T-helper 2 cell treated with Interferon-gamma antibody and Interleukin-4, amounts not matched to agents 5 μg/mL and 100 μg/mL, for 36 hours (primary cell): ENCODE data around the gene DDX60.
"Not testable (repeated sequence)": the region's sequence is repeated elsewhere in the genome, so short reads cannot be mapped to it uniquely, and the experiment has no call there.

Experiments used
- DNase-seq: peaks from one replicate; pipeline ENCODE4 v3.0.0; 2021; ENCODE audit warnings: low spot score
- H3K27ac Mint-ChIP-seq: one replicate; pipeline ENCODE4 v1.8.0; 2021; ENCODE audit warnings: mild to moderate bottlenecking, mixed read lengths
- H3K27me3 Mint-ChIP-seq: one replicate; pipeline ENCODE4 v1.8.0; 2021; ENCODE audit warnings: low read depth, mixed read lengths
- H3K36me3 Mint-ChIP-seq: one replicate; pipeline ENCODE4 v1.8.0; 2021; ENCODE audit warnings: low read depth, mixed read lengths
- H3K4me1 Mint-ChIP-seq: one replicate; pipeline ENCODE4 v1.8.0; 2021; ENCODE audit warnings: low read depth, mixed read lengths
- H3K4me3 Mint-ChIP-seq: one replicate; pipeline ENCODE4 v1.8.0; 2022; ENCODE audit warnings: mild to moderate bottlenecking, moderate library complexity, mixed read lengths
- H3K9me3 Mint-ChIP-seq: one replicate; pipeline ENCODE4 v1.8.0; 2021; ENCODE audit warnings: mixed read lengths

Gene DDX60

DNA sequence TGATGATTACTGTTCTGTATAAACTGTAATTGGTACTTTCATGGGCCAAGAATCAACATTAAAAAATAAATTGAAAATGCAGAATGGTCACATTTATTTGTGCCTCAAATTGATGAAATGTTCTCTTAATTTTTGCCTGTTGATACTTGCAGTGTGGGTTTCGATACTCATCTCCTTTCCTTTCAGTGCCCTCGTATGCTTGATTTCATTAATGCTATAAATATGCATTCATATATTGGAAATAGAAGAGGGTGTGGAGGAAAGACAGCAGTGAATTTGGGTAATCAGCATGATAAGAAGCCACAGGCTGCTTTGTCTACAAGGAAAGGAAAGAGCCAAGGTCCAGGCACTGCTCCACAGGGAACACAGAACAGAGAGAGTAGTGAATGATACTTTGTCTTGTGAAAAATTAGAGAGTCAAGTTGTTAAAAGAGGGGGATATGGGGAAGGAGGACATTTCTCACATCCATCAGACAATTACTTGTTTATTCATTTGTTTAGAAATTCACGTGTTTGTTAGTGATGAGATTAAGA lies 1.0 kb upstream of the DDX60 start:
- Mint-ChIP-seq H3K4me3 (peak overlapping the region; percentile 92), H3K27ac (peak overlapping the region; percentile 93), H3K36me3 (peaks cover 32% of the 10 kb centered on the region), H3K4me1 (peaks cover 38% of the 10 kb centered on the region), H3K27me3 (peaks cover 4% of the 10 kb centered on the region), H3K9me3 (peaks cover 15% of the 10 kb centered on the region)
- no peak for DNase-seq

DNA sequence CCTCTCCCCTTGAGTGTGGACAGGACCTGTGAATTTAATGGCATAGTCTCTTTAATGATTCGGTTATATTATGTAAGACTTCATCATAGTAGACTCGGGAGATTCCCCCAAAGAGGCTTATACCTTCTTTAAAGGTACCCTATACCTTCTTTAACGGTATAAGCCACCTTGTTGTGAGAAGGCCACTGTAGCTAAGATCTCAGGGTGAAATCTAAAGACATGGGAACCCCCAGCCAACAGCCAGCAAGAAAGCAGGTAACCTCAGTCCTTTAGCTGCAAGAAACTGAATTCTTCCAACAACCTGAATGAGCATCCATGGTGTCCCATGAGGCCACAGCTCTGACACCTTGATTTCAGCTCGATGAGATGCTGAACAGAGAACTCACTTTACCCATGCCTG lies 931 bp downstream of the DDX60 start:
- Mint-ChIP-seq H3K4me1 (peaks cover 47% of the 10 kb centered on the region), H3K27me3 (peaks cover 4% of the 10 kb centered on the region), H3K9me3 (peaks cover 15% of the 10 kb centered on the region), H3K36me3 (peaks cover 33% of the 10 kb centered on the region), H3K27ac (peak overlapping the region; percentile 93), H3K4me3 (peak overlapping the region; percentile 92)
- DNase-seq = no peak

GRCh38 chr4:168309781-168310180 lies 8.8 kb downstream of the DDX60 start:
- Mint-ChIP-seq H3K4me3 (no peak overlapping the region), H3K27me3 (no peaks in the 10 kb centered on the region), H3K9me3 (no peaks in the 10 kb centered on the region), H3K4me1 (peaks cover 34% of the 10 kb centered on the region), H3K27ac (no peak overlapping the region), H3K36me3 (peaks cover 42% of the 10 kb centered on the region)
- no peak for DNase-seq

DNA sequence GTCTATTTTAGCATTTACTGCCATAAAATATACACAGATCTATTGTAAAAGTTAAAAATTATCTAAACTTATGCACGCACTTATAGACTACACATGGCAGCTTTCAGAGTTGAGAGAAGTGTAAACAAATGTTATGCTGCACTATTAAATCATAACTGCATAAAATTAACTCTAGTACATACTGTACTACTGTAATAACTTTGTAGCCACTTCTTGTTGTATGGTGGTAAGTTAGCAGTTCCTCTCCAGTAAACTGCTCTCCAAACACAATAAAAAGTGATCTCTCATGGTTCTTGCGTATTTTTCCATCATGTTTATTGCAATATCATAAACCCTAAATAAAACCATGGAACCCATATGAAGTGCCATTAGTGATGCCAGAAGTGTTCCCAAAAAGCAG lies 9.6 kb downstream of the DDX60 start:
- Mint-ChIP-seq H3K9me3 (no peaks in the 10 kb centered on the region), H3K4me1 (peaks cover 31% of the 10 kb centered on the region), H3K4me3 (no peak overlapping the region), H3K27me3 (no peaks in the 10 kb centered on the region), H3K27ac (no peak overlapping the region), H3K36me3 (peaks cover 46% of the 10 kb centered on the region)
- DNase-seq = no peak

GRCh38 chr4:168306476-168306875 lies 12.1 kb downstream of the DDX60 start:
- Mint-ChIP-seq H3K27me3 (no peaks in the 10 kb centered on the region), H3K9me3 (no peaks in the 10 kb centered on the region), H3K4me3 (peak overlapping the region; percentile 70), H3K4me1 (peaks cover 27% of the 10 kb centered on the region), H3K27ac (peak overlapping the region; percentile 73), H3K36me3 (peaks cover 55% of the 10 kb centered on the region)
- no peak for DNase-seq

DNA sequence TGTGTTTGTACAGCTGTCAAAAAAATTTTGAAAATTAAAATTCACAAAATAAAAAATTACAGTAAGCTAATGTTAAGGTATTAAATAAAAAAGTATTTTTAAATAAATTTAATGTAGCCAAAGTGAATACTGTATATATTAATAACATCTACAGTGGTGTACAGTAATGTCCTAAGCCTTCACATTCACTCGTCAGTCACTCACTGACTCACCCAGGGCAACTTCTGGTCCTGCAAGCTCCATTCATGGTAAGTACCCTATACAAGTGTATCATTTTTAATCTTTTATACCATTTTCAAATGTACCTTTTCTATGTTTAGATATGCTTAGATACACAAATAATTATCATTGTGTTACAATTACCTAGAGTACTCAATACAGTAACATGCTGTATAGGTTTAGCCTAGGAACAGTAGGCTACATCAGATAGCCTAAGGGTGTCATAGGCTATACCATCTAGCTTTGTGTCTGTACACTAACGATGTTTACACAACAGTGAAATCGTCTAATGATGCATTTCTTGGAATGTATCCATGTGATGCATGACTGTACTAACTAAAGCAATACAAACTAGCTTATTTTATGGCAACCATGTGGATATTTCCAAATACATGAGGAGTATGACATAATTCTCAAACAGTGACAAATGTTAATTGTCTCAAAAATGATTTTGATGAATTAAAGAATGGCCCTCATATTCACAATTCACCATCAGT lies 13.7 kb downstream of the DDX60 start:
- Mint-ChIP-seq H3K4me3 (no peak overlapping the region), H3K36me3 (peaks cover 53% of the 10 kb centered on the region), H3K4me1 (peaks cover 26% of the 10 kb centered on the region), H3K27ac (no peak overlapping the region), H3K9me3 (no peaks in the 10 kb centered on the region), H3K27me3 (no peaks in the 10 kb centered on the region)
- DNase-seq = no peak

GRCh38 chr4:168303430-168303829 lies 15.1 kb downstream of the DDX60 start:
- not testable (repeated sequence) for H3K4me3 Mint-ChIP-seq, H3K27ac Mint-ChIP-seq, H3K9me3 Mint-ChIP-seq, DNase-seq, H3K27me3 Mint-ChIP-seq
- H3K36me3 Mint-ChIP-seq = peaks cover 56% of the 10 kb centered on the region
- H3K4me1 Mint-ChIP-seq = peaks cover 23% of the 10 kb centered on the region

DNA sequence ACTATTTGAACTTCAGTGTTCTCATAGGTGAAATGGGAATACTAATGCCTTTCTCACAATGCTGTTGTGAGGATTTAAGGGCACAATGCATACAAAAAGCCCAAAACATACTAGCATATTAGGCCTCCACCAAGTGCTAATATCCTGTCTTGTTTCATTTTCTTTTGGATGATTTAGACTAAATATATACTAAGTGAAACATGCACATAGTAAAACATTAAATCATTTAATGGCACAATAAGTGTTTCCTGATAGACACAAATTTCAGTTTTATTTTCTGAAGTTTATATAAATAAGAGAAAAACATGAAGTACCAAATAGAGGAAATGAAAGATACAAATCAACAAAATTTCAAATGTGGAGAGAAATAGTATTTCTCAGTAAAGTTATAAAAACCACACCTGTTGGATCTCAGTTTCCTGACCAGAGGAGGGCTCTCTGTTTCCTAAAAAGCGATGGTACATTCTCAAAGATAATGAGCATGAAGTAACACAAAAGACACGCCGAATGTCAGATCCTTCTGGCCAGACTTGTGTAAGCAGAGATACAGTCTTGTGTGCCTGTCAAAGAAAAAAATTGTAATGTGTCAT lies 25.1 kb downstream of the DDX60 start:
- Mint-ChIP-seq H3K27ac (no peak overlapping the region), H3K4me1 (peaks cover 16% of the 10 kb centered on the region), H3K36me3 (peaks cover 41% of the 10 kb centered on the region), H3K27me3 (no peaks in the 10 kb centered on the region), H3K9me3 (no peaks in the 10 kb centered on the region), H3K4me3 (no peak overlapping the region)
- DNase-seq = no peak

- no peak overlapping the region for H3K27ac Mint-ChIP-seq
- H3K36me3 Mint-ChIP-seq = peaks cover 33% of the 10 kb centered on the region
- DNase-seq = no peak
- no peaks in the 10 kb centered on the region for H3K9me3 Mint-ChIP-seq
- H3K27me3 Mint-ChIP-seq = no peaks in the 10 kb centered on the region
- H3K4me1 Mint-ChIP-seq = peaks cover 15% of the 10 kb centered on the region
- no peak overlapping the region for H3K4me3 Mint-ChIP-seq
These were observed 27.3 kb downstream of the DDX60 start for GRCh38 chr4:168291242-168291641.

GRCh38 chr4:168285850-168286249 lies 32.7 kb downstream of the DDX60 start:
- not testable (repeated sequence) for H3K27ac Mint-ChIP-seq, H3K4me1 Mint-ChIP-seq, DNase-seq, H3K27me3 Mint-ChIP-seq, H3K4me3 Mint-ChIP-seq, H3K9me3 Mint-ChIP-seq
- peaks cover 35% of the 10 kb centered on the region for H3K36me3 Mint-ChIP-seq

DNA sequence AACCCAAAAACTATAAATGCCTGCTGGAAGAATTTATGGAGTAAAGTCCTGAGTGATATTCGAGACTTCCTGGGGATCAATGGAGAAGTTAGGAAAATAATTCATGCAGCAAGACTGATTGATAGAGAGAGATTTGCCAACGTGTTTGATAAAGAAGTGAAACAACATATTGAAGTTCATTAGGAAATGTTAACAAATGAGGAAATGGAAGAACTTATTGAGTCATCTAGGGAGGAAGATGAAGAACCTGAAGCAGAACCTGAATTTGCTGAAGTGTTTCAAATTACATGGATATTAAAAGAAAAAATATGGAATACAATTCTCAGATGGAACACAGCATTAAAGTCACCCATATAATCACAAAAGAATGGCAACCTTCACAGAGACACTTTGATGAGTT lies 39.0 kb downstream of the DDX60 start:
- peaks cover 57% of the 10 kb centered on the region for H3K36me3 Mint-ChIP-seq
- DNase-seq = no peak
- H3K27me3 Mint-ChIP-seq = no peaks in the 10 kb centered on the region
- H3K4me3 Mint-ChIP-seq = no peak overlapping the region
- no peaks in the 10 kb centered on the region for H3K4me1 Mint-ChIP-seq
- no peak overlapping the region for H3K27ac Mint-ChIP-seq
- no peaks in the 10 kb centered on the region for H3K9me3 Mint-ChIP-seq

- Mint-ChIP-seq H3K27me3 (no peaks in the 10 kb centered on the region), H3K4me1 (no peaks in the 10 kb centered on the region), H3K27ac (no peak overlapping the region), H3K9me3 (no peaks in the 10 kb centered on the region), H3K4me3 (no peak overlapping the region), H3K36me3 (peaks cover 65% of the 10 kb centered on the region)
- DNase-seq = no peak
These were observed 42.7 kb downstream of the DDX60 start for GRCh38 chr4:168275836-168276235.

GRCh38 chr4:168274871-168275270 lies 43.7 kb downstream of the DDX60 start:
- Mint-ChIP-seq H3K36me3 (peaks cover 63% of the 10 kb centered on the region), H3K9me3 (no peaks in the 10 kb centered on the region)

DNA sequence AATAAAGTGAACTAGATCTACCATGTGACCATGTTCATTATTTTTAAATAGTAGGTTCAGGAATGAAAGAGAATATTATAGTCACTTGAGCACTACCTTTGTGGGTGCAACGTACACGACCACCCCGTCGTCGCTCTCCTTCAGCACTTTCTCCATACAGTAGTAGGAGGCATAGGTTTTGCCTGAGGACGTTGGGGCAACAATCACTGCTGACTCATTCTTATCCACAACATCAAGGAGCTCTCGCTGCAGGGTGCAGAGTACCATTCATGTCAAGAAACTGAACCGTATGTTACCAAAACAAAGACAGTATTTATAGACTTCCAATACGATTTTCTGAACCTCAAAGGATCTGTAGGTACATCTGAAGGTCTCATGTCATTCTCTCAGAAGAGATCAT lies 44.7 kb downstream of the DDX60 start:
- no peak overlapping the region for H3K4me3 Mint-ChIP-seq
- H3K27ac Mint-ChIP-seq = no peak overlapping the region
- no peaks in the 10 kb centered on the region for H3K27me3 Mint-ChIP-seq
- no peaks in the 10 kb centered on the region for H3K9me3 Mint-ChIP-seq
- H3K4me1 Mint-ChIP-seq = no peaks in the 10 kb centered on the region
- DNase-seq = no peak
- H3K36me3 Mint-ChIP-seq = peaks cover 61% of the 10 kb centered on the region

More at GRCh38 chr4:168274871-168275270, 43.7 kb downstream of the DDX60 start:
- Mint-ChIP-seq H3K4me3 (no peak overlapping the region), H3K4me1 (no peaks in the 10 kb centered on the region), H3K27ac (no peak overlapping the region), H3K27me3 (no peaks in the 10 kb centered on the region)
- no peak for DNase-seq
